ENCODE results near the gene MPPE1.
"Not testable (repeated sequence)": the region's sequence is repeated elsewhere in the genome, so short reads cannot be mapped to it uniquely, and the experiment has no call there.

Gene MPPE1

GRCh38 chr18:11908182-11909060, at the start of gene MPPE1:
Gene MPPE1 (minus strand): TSS chr18:11908317. CDS start chr18:11897264, 11,053 bp downstream.
- DNase-seq (ENCODE audit: low read depth): peak; percentile 77

GRCh38 chr18:11957636-11958035, 49.5 kb upstream of the MPPE1 start:
- no peak for DNase-seq (ENCODE audit: low read depth)

GRCh38 chr18:11956371-11957308, 48.5 kb upstream of the MPPE1 start:
- DNase-seq (ENCODE audit: low read depth): no peak

GRCh38 chr18:11955239-11956029, 47.3 kb upstream of the MPPE1 start:
- DNase-seq (ENCODE audit: low read depth): no peak

GRCh38 chr18:11953113-11953512, 45.0 kb upstream of the MPPE1 start:
- DNase-seq (ENCODE audit: low read depth): no peak

- no peak for DNase-seq (ENCODE audit: low read depth)
Observed at GRCh38 chr18:11951390-11951851, 43.3 kb upstream of the MPPE1 start.

- DNase-seq (ENCODE audit: low read depth): no peak
Observed at GRCh38 chr18:11950824-11951223, 42.7 kb upstream of the MPPE1 start.

GRCh38 chr18:11948852-11949523, 40.9 kb upstream of the MPPE1 start:
- DNase-seq (ENCODE audit: low read depth): no peak

- DNase-seq (ENCODE audit: low read depth): peak; percentile 33
Observed at GRCh38 chr18:11947214-11948191, 39.4 kb upstream of the MPPE1 start.

GRCh38 chr18:11946756-11947155, 38.6 kb upstream of the MPPE1 start:
- DNase-seq (ENCODE audit: low read depth): no peak

GRCh38 chr18:11945834-11946659, 37.9 kb upstream of the MPPE1 start:
- not testable (repeated sequence) for DNase-seq (ENCODE audit: low read depth)

- no peak for DNase-seq (ENCODE audit: low read depth)
Observed at GRCh38 chr18:11944786-11945185, 36.7 kb upstream of the MPPE1 start.

GRCh38 chr18:11944252-11944651, 36.1 kb upstream of the MPPE1 start:
- DNase-seq (ENCODE audit: low read depth): no peak

- DNase-seq (ENCODE audit: low read depth): no peak
Observed at GRCh38 chr18:11943551-11943950, 35.4 kb upstream of the MPPE1 start.

GRCh38 chr18:11940956-11941355, 32.8 kb upstream of the MPPE1 start:
- DNase-seq (ENCODE audit: low read depth): no peak

- peak; percentile 77 for DNase-seq (ENCODE audit: low read depth)
Observed at GRCh38 chr18:11937874-11938478, 29.9 kb upstream of the MPPE1 start.

GRCh38 chr18:11932393-11932792, 24.3 kb upstream of the MPPE1 start:
- DNase-seq (ENCODE audit: low read depth): no peak

- no peak for DNase-seq (ENCODE audit: low read depth)
Observed at GRCh38 chr18:11927497-11927896, 19.4 kb upstream of the MPPE1 start.
